ENCODE measurements around the gene ZNF688. TPM values are rescaled to one million over a fixed set of nuclear protein-coding genes. Genes with fewer than 3 reads are reported as not detected.
A peak's percentile ranks its signal among the peaks of the same experiment; 100 is the strongest.

ZNF688 gene
- total RNA-seq, 4 donors from 2014 or later, result 5.4 to 15.3 (median 10.2) TPM

DNA sequence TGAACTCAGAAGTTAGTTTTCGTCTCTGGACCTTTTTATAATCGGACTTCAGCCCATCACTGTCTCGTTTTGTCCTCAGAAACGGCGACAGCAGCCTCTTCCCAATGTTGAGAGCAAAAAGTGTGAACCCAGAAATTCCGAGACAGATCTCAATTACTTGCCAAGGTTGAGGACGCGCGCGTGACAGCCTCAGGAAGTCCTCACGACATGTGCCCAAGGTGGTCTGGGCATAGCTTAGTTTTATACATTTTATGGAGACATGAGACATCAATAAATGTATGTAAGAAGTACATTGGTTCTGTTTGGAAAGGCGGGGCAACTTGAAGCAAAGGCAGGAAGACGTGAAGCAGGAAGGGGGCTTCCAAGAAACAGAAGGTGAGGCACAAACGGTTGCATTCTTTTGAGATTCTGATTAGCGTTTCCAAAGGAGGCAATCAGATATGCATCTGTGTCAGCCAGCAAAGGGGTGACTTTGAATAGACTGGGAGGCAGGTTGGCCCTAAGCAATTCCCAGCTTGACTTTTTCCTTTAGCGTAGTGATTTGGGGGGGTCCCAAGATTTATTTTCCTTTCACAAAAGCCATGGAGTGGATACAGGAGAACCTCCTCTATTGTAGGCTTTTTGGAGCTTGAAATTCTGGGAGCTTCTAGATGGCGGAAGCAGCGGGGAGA lies 36.3 kb downstream of the ZNF688 start:
- WGBS, 2 donors, result 2 to 6% methylated on average over 16 to 18 of the region's 18 CpGs
- peak overlapping the region; percentile 94 to 98 (median 97) for H3K27ac ChIP-seq
- DNase-seq, result no peak
- H3K4me3 ChIP-seq, result peak overlapping the region; percentile 62 to 88 (median 76)
- H3K9me3 ChIP-seq, result no peaks in the 10 kb centered on the region
- H3K4me1 ChIP-seq, result peaks cover 14 to 48% (median 21%) of the 10 kb centered on the region in 3 donors
- TF ChIP-seq, protein P1, sequence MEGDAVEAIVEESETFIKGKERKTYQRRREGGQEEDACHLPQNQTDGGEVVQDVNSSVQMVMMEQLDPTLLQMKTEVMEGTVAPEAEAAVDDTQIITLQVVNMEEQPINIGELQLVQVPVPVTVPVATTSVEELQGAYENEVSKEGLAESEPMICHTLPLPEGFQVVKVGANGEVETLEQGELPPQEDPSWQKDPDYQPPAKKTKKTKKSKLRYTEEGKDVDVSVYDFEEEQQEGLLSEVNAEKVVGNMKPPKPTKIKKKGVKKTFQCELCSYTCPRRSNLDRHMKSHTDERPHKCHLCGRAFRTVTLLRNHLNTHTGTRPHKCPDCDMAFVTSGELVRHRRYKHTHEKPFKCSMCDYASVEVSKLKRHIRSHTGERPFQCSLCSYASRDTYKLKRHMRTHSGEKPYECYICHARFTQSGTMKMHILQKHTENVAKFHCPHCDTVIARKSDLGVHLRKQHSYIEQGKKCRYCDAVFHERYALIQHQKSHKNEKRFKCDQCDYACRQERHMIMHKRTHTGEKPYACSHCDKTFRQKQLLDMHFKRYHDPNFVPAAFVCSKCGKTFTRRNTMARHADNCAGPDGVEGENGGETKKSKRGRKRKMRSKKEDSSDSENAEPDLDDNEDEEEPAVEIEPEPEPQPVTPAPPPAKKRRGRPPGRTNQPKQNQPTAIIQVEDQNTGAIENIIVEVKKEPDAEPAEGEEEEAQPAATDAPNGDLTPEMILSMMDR (IDR thresholded peaks at IDR 0.05), result no peak
- TF ChIP-seq POLR2A (IDR thresholded peaks at IDR 0.05), result no peak
- intact Hi-C loops (cut with DNase I), result no loop called here
- H3K36me3 ChIP-seq, result peaks cover 8 to 27% (median 11%) of the 10 kb centered on the region in 3 donors
- no peaks in the 10 kb centered on the region for H3K27me3 ChIP-seq

DNA sequence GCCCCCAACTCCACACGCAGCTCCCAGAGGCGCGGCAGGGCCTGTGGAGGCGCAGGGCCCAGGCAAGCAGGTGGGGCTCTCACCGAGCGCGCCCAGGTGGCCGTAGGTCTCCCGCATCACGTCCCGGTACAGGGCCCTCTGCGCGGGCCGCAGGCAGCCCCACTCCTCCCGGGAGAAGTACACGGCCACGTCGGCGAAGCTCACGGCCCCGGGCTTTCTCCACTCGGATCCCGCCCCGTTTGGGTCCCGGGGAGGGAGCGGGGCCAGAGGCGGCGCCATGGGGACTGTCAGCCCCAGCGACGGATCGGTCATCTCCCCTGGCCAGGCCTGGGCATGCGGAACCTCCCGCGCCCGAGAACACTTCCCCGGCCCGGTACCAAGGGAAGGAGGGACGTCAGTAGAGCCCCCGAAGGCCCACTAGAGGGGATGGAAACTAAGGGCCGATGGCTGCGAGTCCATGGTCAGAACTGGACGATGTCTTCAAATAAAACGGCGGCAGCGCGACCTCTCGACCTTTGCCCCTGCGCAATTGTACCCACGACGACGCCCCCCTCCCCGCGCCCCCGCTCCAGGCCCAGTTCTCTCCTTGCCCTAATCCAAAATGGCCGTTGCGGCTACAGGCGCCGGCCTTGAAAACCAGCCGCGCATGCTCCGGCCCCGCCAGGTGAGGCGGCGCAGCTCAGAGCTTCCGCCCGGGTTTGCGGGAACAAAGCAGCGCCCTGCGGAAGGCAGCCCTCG lies 37.0 kb downstream of the ZNF688 start, which contains the start of gene ZNF747:
ZNF747 (minus strand) TSS at position 491 of the 738 bp plus-strand sequence; CDS start at position 312, 179 bp downstream.
- TF ChIP-seq, protein P1 (IDR thresholded peaks at IDR 0.05), result peak in 2 of 6 experiments; percentile 8 to 32
- TF ChIP-seq POLR2A (IDR thresholded peaks at IDR 0.05), result peak in 3 of 4 donors; percentile 31 to 72 (median 55)
- H3K9me3 ChIP-seq, result no peaks in the 10 kb centered on the region
- H3K4me3 ChIP-seq, result peak within 1 kb of the TSS; percentile 62 to 88 (median 76)
- H3K27me3 ChIP-seq, result no peaks in the 10 kb centered on the region
- intact Hi-C loops (cut with DNase I), result no loop called here
- peaks cover 8 to 27% (median 11%) of the 10 kb centered on the region in 3 donors for H3K36me3 ChIP-seq
- WGBS, 2 donors, result 0% methylated on average over 14 to 18 of the region's 70 CpGs
- peaks cover 14 to 53% (median 21%) of the 10 kb centered on the region in 3 donors for H3K4me1 ChIP-seq
- peak; percentile 37 for DNase-seq
- peak within 1 kb of the TSS; percentile 94 to 98 (median 97) for H3K27ac ChIP-seq

DNA sequence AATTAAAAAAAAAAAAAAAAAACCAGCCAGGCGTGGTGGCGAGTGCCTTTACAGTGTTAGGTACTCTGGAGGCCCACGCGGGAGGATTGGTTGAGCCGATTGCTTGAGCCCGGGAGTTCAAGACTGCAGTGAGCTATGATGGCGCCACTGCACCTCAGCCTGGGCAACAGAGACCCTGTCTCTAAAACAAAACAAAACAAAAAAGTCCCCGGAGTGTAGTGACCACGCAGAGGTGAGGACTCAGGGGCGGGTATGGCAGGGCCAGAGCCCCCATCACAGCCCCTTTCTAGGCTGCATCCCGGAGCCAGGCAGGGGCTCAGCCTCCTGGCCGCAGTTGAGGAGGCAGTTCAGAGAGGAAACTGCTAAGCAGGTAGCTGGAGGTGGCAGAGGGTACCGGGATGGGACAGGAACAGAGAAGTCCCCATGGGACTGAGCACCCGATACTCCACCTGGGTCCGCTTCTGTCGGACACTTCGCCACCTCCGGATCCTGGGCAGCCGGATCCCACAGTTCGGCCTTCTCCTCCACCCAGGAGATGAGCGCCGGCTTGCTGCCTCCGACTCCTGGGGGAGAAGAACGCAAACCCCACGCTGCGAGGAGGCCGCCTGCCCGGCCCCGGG lies 37.7 kb downstream of the ZNF688 start:
- Histone ChIP-seq H3K4me3 (peak overlapping the region; percentile 62 to 88 (median 76)), H3K36me3 (peaks cover 8 to 27% (median 11%) of the 10 kb centered on the region in 3 donors), H3K27me3 (no peaks in the 10 kb centered on the region), H3K9me3 (no peaks in the 10 kb centered on the region), H3K4me1 (peaks cover 17 to 59% (median 26%) of the 10 kb centered on the region in 3 donors), H3K27ac (peak overlapping the region; percentile 94 to 98 (median 97))
- no peak for DNase-seq
- intact Hi-C loops (cut with DNase I), result no loop called here
- WGBS, 2 donors, result 21 to 27% methylated on average over 12 of the region's 29 CpGs
- TF ChIP-seq POLR2A (IDR thresholded peaks at IDR 0.05), result no peak
- TF ChIP-seq, protein P1 (IDR thresholded peaks at IDR 0.05), result no peak

DNA sequence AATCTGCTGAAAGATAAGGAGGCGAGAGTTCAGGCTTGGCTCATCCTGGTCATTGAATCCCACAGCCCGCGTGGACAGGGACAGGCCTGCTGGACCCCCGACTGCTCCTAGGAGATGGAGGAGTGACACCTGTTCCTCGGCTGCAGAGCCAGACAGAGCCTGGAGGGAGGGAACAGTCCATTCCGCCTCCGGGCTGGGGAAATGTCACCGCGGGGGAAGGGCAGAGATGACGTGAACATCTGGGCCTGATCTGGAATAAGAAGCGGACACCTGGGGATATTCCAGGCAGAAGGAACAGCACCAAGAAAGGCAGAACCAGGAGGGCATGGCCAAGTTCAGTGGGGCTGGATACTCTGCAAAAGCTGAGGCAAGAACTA lies 38.4 kb downstream of the ZNF688 start:
- 40 to 69% methylated on average over 5 to 6 of the region's 11 CpGs for WGBS, 2 donors
- Histone ChIP-seq H3K4me3 (peak overlapping the region in 2 of 4 donors; percentile 69 to 88), H3K9me3 (no peaks in the 10 kb centered on the region), H3K27ac (peak overlapping the region in 1 of 4 donors; percentile 94), H3K27me3 (no peaks in the 10 kb centered on the region), H3K36me3 (peaks cover 8 to 27% (median 11%) of the 10 kb centered on the region in 3 donors), H3K4me1 (peaks cover 24 to 66% (median 30%) of the 10 kb centered on the region in 3 donors)
- TF ChIP-seq POLR2A (IDR thresholded peaks at IDR 0.05), result no peak
- TF ChIP-seq, protein P1 (IDR thresholded peaks at IDR 0.05), result no peak
- intact Hi-C loops (cut with DNase I), result no loop called here
- DNase-seq, result no peak
